T-cell (primary cell): ENCODE measurements around the gene FNBP1. TPM values are rescaled to one million over a fixed set of nuclear protein-coding genes. Genes with fewer than 3 reads are reported as not detected.

ENCODE experiments used
- ATAC-seq, 4 experiments: fragments of 200-7000 bp in 3 of 4; fragments of 150-1000 bp in 1 of 4; cut with Tn5 transposase; replicated peaks in 1 of 4; 1 replicate in 3 of 4; 2 replicates in 1 of 4; pipeline ENCODE4 v1.10.0; 2021; ENCODE audit warnings: moderate library complexity in 3 of 4, mild to moderate bottlenecking in 2 of 4, moderate number of reproducible peaks in 1 of 4
- CTCF ChIA-PET, 2 donors: fragments of 300-600 bp; sonication (Branson Sonifier 250); formaldehyde crosslinking; loops; one replicate each; lab custom pipeline; 2022; ENCODE audit warnings: antibody characterized with exemption in 2 of 2; lab: Charles Lee
- POLR2A ChIA-PET, 2 donors: fragments of 300-600 bp; sonication (Branson Sonifier 250); formaldehyde crosslinking; loops; one replicate each; lab custom pipeline; 2022; ENCODE audit warnings: antibody characterized with exemption in 2 of 2; lab: Charles Lee
- DNase-seq, 35 experiments: peaks; one replicate each; pipeline versions ENCODE4 v3.0.0 to v3.0.0-alpha.2; 2013 to 2023
- H3K27ac ChIP-seq: one replicate; pipeline ENCODE4 v1.5.1; 2013; ENCODE audit warnings: low read length
- H3K27me3 ChIP-seq, 2 experiments: replicated peaks in 1 of 2; 1 replicate in 1 of 2; 2 replicates in 1 of 2; pipeline versions ENCODE4 v1.6.1 to v1.7.0; 2013; ENCODE audit warnings: low read length in 1 of 2, mixed read lengths in 1 of 2; ENCODE audit not compliant: control insufficient read depth in 2 of 2, insufficient read depth in 2 of 2; ENCODE audit errors: extremely low read depth in 1 of 2
- H3K36me3 ChIP-seq, 2 donors: 1 replicate in 1 of 2; 2 replicates in 1 of 2; pipeline versions ENCODE4 v1.6.1 to v1.7.0; 2013; ENCODE audit warnings: low read length in 1 of 2; ENCODE audit not compliant: control insufficient read depth in 2 of 2, insufficient read depth in 1 of 2; ENCODE audit errors: extremely low read depth in 1 of 2
- H3K4me1 ChIP-seq, 2 experiments: 1 replicate in 1 of 2; 2 replicates in 1 of 2; pipeline versions ENCODE4 v1.6.1 to v1.7.0; 2013; ENCODE audit warnings: low read length in 2 of 2, mixed read lengths in 1 of 2; ENCODE audit not compliant: insufficient read depth in 2 of 2, control insufficient read depth in 1 of 2; ENCODE audit errors: extremely low read depth in 1 of 2
- H3K4me3 ChIP-seq, 2 donors: 1 replicate in 1 of 2; 2 replicates in 1 of 2; pipeline versions ENCODE4 v1.5.1 to v1.7.0; 2013; ENCODE audit warnings: mild to moderate bottlenecking in 2 of 2, low read length in 1 of 2, moderate library complexity in 1 of 2; ENCODE audit not compliant: control insufficient read depth in 1 of 2; ENCODE audit errors: extremely low read depth in 1 of 2
- H3K9me3 ChIP-seq: 2 replicates; pipeline ENCODE4 v1.7.0; 2013
- H3K27ac Mint-ChIP-seq, 2 donors: one replicate each; pipeline ENCODE4 v1.8.0; 2020 to 2021; ENCODE audit warnings: mild to moderate bottlenecking in 2 of 2, mixed read lengths in 2 of 2
- H3K27me3 Mint-ChIP-seq, 2 donors: one replicate each; pipeline ENCODE4 v1.8.0; 2021 to 2022; ENCODE audit warnings: mixed read lengths in 2 of 2
- H3K36me3 Mint-ChIP-seq: one replicate; pipeline ENCODE4 v1.8.0; 2021; ENCODE audit warnings: mixed read lengths
- H3K4me1 Mint-ChIP-seq, 3 donors: one replicate each; pipeline ENCODE4 v1.8.0; 2020 to 2022; ENCODE audit warnings: mixed read lengths in 3 of 3, mild to moderate bottlenecking in 1 of 3
- H3K4me3 Mint-ChIP-seq, 3 donors: one replicate each; pipeline ENCODE4 v1.8.0; 2020 to 2022; ENCODE audit warnings: mild to moderate bottlenecking in 3 of 3, mixed read lengths in 3 of 3, moderate library complexity in 3 of 3
- H3K9me3 Mint-ChIP-seq, 3 donors: one replicate each; pipeline ENCODE4 v1.8.0; 2020 to 2022; ENCODE audit warnings: mixed read lengths in 3 of 3
- WGBS: methylation state at CpG from one replicate; pipeline ENCODE4 v1.1.5; 2013; ENCODE audit warnings: missing lambda C conversion rate; ENCODE audit not compliant: insufficient coverage; 5-methylcytosine and 5-hydroxymethylcytosine counted together
- total RNA-seq, 35 experiments: library from RNA in 6 of 35; stranded (reverse) in 6 of 35; fragments of 120-200 nt in 1 of 35; gene quantifications; one replicate each; pipeline versions ENCODE4 v1.2.1 to v1.2.4 and lab custom pipeline; 2013 to 2026

The FNBP1 gene
- total RNA-seq, 5 donors from 2014 or later (not counting 1 experiment from before 2014, with no cell fraction given) = 166 to 211 (median 182) TPM

DNA sequence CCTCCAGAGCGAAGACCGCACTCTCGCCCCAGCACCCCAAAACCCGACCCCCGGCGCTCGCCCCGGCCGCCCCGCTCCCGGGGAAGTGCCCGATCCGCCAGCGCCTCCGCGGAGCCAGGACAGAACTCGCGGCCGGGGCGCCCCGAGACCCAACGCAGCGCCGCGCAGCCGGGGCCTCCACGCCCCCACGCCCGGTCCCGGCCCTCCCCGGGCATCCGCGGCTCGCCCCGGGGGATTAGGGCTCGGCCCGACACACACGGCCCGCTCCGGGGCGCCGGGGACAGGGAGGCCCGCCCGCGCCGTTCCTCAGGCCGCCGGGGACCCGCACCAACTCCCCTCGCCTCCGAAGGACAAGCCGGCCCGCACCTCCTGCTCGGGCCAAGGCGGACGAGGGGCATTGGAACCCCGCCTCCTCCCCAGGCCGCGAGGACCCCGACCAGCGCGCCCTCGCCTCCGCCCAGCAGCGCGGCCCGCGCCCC lies 544 bp downstream of the FNBP1 start:
- Mint-ChIP-seq H3K27me3 (no peaks in the 10 kb centered on the region), H3K9me3 (no peaks in the 10 kb centered on the region), H3K4me1 (peaks cover 55 to 72% (median 63%) of the 10 kb centered on the region in 3 donors), H3K4me3 (peak overlapping the region; percentile 98 to 100 (median 99)), H3K27ac (peak overlapping the region; percentile 97 to 99), H3K36me3 (no peaks in the 10 kb centered on the region)
- Histone ChIP-seq H3K4me1 (peaks cover 34 to 37% of the 10 kb centered on the region in 2 experiments), H3K27ac (peak overlapping the region; percentile 82), H3K9me3 (no peaks in the 10 kb centered on the region), H3K27me3 (no peaks in the 10 kb centered on the region), H3K4me3 (peak overlapping the region; percentile 92 to 98), H3K36me3 (no peaks in the 10 kb centered on the region)
- peak in 13 of 35 experiments; percentile 13 to 44 (median 34) for DNase-seq
- peak; percentile 6 to 38 (median 27) for ATAC-seq
- CTCF ChIA-PET = interaction anchor here in 1 of 2 donors (1.2 to 1.4 kb wide), 3 partner anchors 49 to 154 kb away, joined by 3 to 7 read pairs (median 3); no protein-coding TSS in a partner anchor
- POLR2A ChIA-PET = interaction anchor here (0.5 to 1.0 kb wide), 5 partner anchors 77 to 242 kb away, joined by 3 to 5 read pairs (median 4); no protein-coding TSS in a partner anchor
- under 1% methylated on average over 66 of the region's 68 CpGs for WGBS

DNA sequence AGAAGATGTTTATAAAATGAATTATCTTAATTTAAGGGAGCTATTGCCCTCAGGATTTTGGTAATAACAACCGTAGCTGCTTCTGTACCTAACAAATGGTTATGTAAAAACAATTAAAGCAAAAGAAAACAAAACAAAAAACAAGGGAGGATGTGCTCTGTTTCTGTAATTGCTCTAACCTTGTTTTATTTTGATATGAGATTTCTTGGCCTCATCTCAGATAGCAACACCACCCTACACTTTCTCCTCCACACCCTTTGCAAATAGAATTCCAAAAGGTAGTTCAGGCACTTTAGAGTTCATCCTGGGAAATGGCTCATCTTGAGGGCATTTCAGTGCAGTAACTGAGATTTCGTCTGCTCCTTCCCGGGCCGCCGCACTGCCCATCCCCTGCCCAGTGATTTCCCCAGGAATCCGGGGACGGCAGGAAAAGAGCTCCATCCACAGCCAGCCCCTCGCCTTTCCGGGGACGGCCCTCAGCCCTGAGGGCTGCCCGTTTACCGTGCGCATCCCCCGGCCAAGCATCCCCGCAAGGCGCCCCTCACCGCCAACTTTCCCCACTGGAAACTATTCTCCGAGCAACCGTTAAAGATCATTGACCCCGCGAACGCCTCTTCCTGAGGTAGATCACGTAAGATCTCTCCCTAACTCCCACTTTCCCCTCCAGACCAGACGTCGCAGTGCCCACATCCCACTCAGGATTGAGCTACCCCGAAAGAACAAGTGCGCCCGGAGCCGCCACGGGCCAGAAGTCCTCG lies 1.2 kb downstream of the FNBP1 start:
- POLR2A ChIA-PET = interaction anchor here (0.6 to 2.0 kb wide), 8 partner anchors 15 to 155 kb away, joined by 3 to 7 read pairs (median 4); no protein-coding TSS in a partner anchor

DNA sequence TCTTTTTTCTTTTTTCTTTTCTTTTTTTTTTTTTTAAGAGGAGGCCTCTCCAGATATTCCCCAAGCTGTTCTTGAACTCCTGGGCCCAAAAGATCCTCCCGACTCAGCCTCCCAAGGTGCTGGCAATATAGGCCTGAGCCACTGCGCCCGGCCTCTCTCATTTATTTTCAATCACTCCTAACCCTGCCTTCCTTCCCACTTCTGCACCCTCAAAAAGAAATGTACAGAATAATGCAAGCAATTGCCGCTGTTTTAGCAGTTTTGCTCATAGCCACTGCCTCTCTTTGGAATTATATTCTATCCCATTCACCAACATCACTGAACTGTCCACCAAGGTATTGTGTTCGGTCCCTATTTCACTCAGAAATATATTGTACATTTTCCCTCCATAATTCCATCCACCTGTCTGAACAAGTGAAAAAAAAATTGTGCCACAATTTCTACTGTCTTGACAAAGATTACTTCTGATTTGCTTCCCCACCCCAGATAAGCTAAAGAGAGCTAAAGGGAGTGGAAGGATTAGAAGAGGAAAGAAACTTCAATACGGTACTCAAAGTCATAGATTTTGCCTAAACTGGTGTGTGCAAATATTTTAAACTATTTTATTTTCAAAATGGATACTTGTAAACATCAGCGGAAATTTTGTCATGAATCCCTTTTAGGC lies 1.9 kb downstream of the FNBP1 start:
- WGBS = 0% methylated on average over 2 of the region's 7 CpGs
- ChIA-PET POLR2A (interaction anchor here (0.5 to 2.0 kb wide), 16 partner anchors 11 to 198 kb away, joined by 3 to 7 read pairs (median 4); no protein-coding TSS in a partner anchor), CTCF (interaction anchor here in 1 of 2 donors (0.6 to 1.5 kb wide), 6 partner anchors 10 to 1529 kb away, joined by 3 to 7 read pairs (median 4); no protein-coding TSS in a partner anchor)
- H3K36me3 Mint-ChIP-seq = peaks cover 3% of the 10 kb centered on the region
- Histone ChIP-seq H3K27me3 (no peaks in the 10 kb centered on the region), H3K4me3 (peak overlapping the region; percentile 92 to 98), H3K9me3 (no peaks in the 10 kb centered on the region), H3K36me3 (no peaks in the 10 kb centered on the region), H3K27ac (peak overlapping the region; percentile 82), H3K4me1 (peaks cover 39 to 46% of the 10 kb centered on the region in 2 experiments)
- ATAC-seq (no peak), DNase-seq (no peak)
- H3K27ac Mint-ChIP-seq = peak overlapping the region; percentile 97 to 99
- peaks cover 67 to 85% (median 75%) of the 10 kb centered on the region in 3 donors for H3K4me1 Mint-ChIP-seq
- no peaks in the 10 kb centered on the region for H3K9me3 Mint-ChIP-seq
- peak overlapping the region; percentile 98 to 100 (median 99) for H3K4me3 Mint-ChIP-seq
- no peaks in the 10 kb centered on the region for H3K27me3 Mint-ChIP-seq

More for the DNA sequence above, 1.2 kb downstream of the FNBP1 start:
- CTCF ChIA-PET = interaction anchor here in 1 of 2 donors (0.8 to 1.4 kb wide), 5 partner anchors 12 to 1530 kb away, joined by 3 to 7 read pairs (median 3); no protein-coding TSS in a partner anchor
- no peaks in the 10 kb centered on the region for H3K36me3 Mint-ChIP-seq
- no peaks in the 10 kb centered on the region for H3K27me3 Mint-ChIP-seq
- DNase-seq = no peak
- Histone ChIP-seq H3K36me3 (no peaks in the 10 kb centered on the region), H3K4me1 (peaks cover 34 to 41% of the 10 kb centered on the region in 2 experiments), H3K4me3 (peak overlapping the region; percentile 92 to 98), H3K27ac (peak overlapping the region; percentile 82), H3K27me3 (no peaks in the 10 kb centered on the region), H3K9me3 (no peaks in the 10 kb centered on the region)
- H3K9me3 Mint-ChIP-seq = no peaks in the 10 kb centered on the region
- H3K4me3 Mint-ChIP-seq = peak overlapping the region; percentile 98 to 100 (median 99)
- WGBS = 0% methylated on average over 30 of the region's 31 CpGs
- H3K4me1 Mint-ChIP-seq = peaks cover 61 to 78% (median 69%) of the 10 kb centered on the region in 3 donors
- no peak for ATAC-seq
- H3K27ac Mint-ChIP-seq = peak overlapping the region; percentile 97 to 99

DNA sequence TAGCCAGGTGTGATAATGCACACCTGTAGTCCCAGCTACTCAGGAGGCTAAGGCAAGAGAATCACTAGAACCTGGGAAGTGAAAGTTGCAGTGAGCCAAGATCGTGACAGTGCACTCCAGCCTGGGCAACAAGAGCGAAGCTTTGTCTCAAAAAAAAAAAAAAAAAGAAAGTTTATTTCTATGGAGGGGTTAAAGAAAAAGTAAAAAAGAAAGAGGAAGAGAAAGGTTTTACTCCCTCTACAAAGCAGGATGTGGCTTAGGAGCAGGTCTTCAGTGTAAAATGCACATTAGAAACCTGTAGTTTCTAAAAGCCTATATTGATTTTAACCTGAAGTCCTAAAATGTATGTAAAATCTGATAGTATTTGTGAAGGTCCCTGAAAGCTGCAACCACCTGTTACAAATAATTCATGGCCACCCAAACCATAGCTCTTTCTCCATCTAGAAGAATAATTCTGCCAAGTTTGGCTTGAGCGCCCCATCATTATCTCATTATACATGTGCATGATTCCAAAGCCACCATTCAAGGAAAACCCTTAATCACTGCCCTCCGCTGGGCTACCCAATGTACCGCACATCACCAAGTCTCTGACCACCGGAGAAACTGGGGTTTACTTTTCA lies 3.4 kb downstream of the FNBP1 start:
- Mint-ChIP-seq H3K9me3 (no peaks in the 10 kb centered on the region), H3K27ac (peak overlapping the region; percentile 92 to 97), H3K4me3 (peak overlapping the region; percentile 98 to 100 (median 99)), H3K27me3 (no peaks in the 10 kb centered on the region), H3K36me3 (peaks cover 8% of the 10 kb centered on the region), H3K4me1 (peaks cover 68 to 86% (median 76%) of the 10 kb centered on the region in 3 donors)
- peak overlapping the region; percentile 71 to 98 for H3K4me3 ChIP-seq
- H3K27ac ChIP-seq = peak overlapping the region; percentile 82
- peak in 2 of 4 experiments; percentile 11 to 23 for ATAC-seq
- no peaks in the 10 kb centered on the region for H3K27me3 ChIP-seq
- H3K9me3 ChIP-seq = no peaks in the 10 kb centered on the region
- POLR2A ChIA-PET = interaction anchor here (0.5 to 1.9 kb wide), 19 partner anchors 8 to 175 kb away, joined by 3 to 10 read pairs (median 4); no protein-coding TSS in a partner anchor
- H3K4me1 ChIP-seq = peaks cover 30 to 53% of the 10 kb centered on the region in 2 experiments
- 0% methylated on average over 4 of the region's 6 CpGs for WGBS
- peak in 2 of 35 experiments; percentile 6 to 57 for DNase-seq
- CTCF ChIA-PET = interaction anchor here (0.6 to 2.4 kb wide), 18 partner anchors 9 to 1166 kb away, joined by 3 to 10 read pairs (median 4); partner anchors contain the start of gene GPR107 (in 1 of the 2)
- no peaks in the 10 kb centered on the region for H3K36me3 ChIP-seq

DNA sequence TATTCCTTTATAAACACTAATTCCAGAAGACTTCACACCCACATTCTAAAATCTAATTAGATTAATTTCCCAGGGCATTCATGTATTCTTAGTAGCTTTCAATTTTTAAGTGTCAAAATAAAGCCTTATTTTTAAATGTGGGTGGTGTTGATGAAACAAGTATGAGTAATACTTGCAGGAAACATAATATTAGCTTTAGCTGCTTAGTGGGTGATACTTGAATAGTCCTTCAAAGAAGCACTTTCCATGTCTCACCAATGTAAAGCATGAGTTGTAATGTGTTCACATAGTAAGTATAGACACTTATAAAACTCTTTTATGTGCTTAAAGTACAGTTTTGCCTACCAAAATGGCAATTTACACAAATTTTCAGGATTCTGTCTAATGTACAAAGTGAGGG lies 6.9 kb downstream of the FNBP1 start:
- Mint-ChIP-seq H3K27me3 (no peaks in the 10 kb centered on the region), H3K36me3 (peaks cover 10% of the 10 kb centered on the region), H3K4me1 (peaks cover 86 to 95% (median 90%) of the 10 kb centered on the region in 3 donors), H3K4me3 (peak overlapping the region; percentile 66 to 99 (median 69)), H3K27ac (peak overlapping the region; percentile 92 to 97), H3K9me3 (no peaks in the 10 kb centered on the region)
- ChIA-PET CTCF (no interaction called here), POLR2A (interaction anchor here (0.6 to 2.1 kb wide), 3 partner anchors 13 to 44 kb away, joined by 3 to 10 read pairs (median 5); no protein-coding TSS in a partner anchor)
- no peaks in the 10 kb centered on the region for H3K36me3 ChIP-seq
- peak overlapping the region; percentile 52 for H3K27ac ChIP-seq
- H3K4me1 ChIP-seq = peaks cover 32 to 69% of the 10 kb centered on the region in 2 experiments
- ATAC-seq (peak in 2 of 4 experiments; percentile 21 to 35), DNase-seq (no peak)
- no peaks in the 10 kb centered on the region for H3K9me3 ChIP-seq
- no peaks in the 10 kb centered on the region for H3K27me3 ChIP-seq
- no peak overlapping the region for H3K4me3 ChIP-seq
